Epidermal melanocyte (primary cell): Measurements from ENCODE around the gene RAD9B.
"Not testable (repeated sequence)": the region's sequence is repeated elsewhere in the genome, so short reads cannot be mapped to it uniquely, and the experiment has no call there.

Experiments
- DNase-seq: peaks from one replicate; pipeline ENCODE4 v3.0.0; 2011; ENCODE audit warnings: low spot score; ENCODE audit not compliant: insufficient read length

Gene RAD9B

DNA sequence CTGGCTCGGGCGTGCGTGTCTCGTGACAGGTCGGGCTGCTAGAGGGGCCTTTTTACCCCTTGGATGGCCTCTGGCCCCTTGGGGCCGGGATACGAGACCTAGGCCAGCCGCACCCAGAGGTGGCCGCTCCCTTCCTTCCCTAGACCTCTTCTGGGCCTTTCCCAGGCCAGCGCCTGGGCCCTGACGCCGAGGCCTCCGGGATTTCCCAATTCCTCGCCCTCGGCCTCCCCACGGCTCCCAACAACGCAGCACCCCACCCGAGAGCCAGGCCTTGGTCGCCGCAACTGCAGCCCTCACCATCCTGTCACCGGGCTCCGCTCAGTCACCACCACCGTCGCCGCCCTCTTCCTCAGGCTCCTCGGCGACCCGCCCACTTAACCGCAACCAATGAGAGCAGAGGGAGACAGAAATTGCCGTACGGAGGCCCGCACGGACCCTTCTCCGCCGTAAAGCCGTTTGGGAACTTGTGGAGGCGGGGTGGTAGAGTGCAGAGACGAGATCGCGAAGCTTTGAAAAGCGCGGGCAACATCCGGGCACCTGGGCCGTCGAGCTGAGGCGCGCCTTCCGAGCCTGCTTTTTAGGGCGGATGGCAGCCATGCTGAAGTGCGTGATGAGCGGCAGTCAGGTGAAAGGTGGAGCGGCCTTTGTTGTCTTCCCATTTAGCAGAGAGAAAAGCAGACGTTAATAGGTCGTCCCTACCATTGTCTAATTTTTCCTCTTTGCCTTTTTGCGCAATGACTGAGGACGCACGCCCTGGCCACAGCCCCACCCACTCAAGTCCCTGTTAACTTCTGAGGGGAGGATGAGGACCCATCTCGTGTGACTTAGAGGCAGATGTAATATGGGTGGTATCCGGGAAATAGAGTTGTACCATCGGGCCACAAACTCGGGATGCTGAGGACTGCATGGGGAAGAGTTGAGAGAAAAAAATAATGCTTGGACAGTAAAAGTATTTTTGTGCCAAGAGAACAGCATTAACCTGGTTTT, at the start of gene RAD9B, which contains the start of gene VPS29:
TSS of gene RAD9B (plus strand) at position 580 of the 987 bp plus-strand sequence. CDS start at position 587, 7 bp downstream.
TSS of gene VPS29 (minus strand) at position 360 of the 987 bp plus-strand sequence. CDS start at position 300, 60 bp downstream.
- DNase-seq = peak; percentile 94

DNA sequence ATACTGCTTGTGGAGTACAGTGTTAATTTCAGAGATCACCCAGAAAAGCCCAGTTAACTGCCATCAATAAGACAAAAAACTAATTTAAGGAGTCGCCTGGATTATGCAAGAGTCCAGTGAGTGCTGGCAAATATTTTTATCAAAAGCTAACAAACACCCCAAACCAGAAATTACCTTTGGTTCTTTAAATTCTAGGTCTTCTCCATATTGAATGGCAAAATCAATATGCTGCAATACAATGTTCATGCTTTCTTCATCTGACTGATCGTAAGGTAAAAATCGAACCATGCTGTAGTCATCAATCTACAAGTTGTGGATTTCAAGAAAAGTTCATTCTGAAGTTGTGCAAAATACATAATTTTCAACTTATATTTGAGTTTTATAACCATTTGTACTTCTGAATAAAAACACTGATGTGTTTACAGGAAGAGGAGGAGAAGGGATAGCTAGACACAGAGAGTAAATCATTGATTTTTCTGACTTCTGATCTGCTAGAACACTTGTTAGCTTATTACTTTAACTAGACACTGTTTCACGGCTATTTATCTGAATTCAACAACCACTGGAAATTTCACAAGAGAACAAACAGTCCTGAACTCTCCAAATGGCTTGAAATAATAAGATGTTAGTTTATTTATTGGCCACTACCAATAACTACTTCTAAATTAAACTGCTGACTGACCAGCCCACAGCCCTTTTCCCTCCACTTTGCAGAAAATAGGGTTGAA, 48.4 kb upstream of the RAD9B start:
- DNase-seq = no peak

DNA sequence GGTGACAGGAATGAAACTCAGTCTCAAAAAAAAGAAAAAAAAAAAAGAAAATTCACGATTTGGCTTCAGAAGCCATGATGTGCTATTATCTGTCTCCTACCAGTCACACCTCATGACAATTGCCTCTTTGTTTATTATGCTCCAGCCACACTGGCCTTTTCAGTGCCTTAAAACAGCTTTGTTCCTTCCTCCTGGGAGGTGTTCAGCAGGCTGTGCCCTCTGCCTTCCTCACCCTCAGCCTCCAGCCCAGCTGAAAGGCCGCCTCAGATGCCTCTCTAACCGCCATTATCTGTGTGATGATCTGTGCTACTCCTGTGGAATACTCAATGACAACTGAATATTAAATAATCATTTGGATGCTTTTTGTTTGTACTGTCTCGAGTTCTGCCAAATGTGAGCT, 43.4 kb upstream of the RAD9B start:
- no peak for DNase-seq

DNA sequence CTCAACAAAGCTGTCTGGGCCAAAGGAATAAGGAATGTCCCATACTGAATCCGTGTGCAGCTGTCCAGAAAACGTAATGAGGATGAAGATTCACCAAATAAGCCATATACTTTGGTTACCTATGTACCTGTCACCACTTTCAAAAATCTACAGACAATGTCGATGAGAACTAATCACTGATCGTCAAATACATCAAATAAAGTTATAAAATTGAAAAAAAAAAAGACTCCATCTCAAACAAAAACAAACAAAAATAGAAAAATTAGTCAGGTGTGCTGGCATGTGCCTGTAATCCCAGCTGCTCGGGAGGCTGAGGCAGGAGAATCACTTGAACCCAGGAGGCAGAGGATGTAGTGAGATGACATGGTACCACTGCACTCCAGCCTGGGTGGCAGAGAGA, 40.9 kb upstream of the RAD9B start:
- not testable (repeated sequence) for DNase-seq

DNA sequence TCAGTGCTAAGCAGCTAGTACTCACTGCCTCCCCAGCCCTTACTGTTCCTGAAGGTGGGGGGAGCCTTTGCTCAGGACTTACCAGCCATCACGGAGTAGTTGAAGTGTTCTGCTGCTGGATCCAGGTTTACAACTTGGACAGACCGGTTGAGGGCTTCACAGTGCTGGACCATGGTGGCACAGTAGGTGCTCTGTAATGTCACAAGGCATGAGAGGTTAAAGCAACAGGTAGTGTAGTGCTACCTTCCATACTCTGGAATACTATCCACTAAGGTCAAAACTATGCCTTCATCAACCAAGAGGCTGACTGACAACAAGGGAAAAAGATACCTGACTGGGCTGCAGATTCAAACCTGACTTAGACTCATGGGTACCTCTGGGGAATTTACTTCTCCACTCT, 37.1 kb upstream of the RAD9B start:
- DNase-seq = no peak

DNA sequence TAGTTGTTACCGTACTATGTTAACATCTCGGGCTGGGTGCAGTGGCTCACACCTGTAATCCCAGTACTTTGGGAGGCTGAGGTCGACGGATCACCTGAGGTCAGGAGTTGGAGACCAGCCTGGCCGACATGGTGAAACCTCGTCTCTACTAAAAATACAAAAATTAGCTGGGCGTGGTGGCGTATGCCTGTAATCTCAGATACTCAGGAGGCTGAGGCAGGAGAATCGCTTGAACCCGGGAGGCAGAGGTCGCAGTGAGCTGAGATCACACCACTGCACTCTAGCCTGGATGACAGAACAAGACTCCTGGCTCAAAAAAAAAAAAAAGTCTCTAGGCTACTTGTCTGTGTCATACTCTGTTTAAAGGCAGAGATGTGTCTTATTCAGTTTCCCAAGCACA, 36.4 kb upstream of the RAD9B start:
- DNase-seq = not testable (repeated sequence)

DNA sequence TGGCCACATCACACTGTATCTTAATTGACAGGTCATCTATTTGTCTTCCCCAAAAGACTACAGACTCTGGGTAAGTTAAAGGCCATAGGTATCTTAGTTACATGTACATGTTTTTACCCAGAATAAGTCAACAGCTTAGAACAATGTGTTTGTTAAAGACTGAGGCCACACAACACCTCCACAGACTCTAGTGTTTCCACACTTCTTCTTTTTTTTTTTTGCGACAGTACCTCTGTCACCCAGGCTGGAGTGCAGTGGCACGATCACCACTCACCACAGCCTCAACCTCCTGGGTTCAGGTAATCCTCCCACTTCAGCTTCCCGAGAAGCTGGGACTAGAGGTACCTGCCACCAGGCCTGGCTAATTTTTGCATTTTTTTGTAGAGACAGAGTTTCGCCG, 35.3 kb upstream of the RAD9B start:
- DNase-seq = no peak

DNA sequence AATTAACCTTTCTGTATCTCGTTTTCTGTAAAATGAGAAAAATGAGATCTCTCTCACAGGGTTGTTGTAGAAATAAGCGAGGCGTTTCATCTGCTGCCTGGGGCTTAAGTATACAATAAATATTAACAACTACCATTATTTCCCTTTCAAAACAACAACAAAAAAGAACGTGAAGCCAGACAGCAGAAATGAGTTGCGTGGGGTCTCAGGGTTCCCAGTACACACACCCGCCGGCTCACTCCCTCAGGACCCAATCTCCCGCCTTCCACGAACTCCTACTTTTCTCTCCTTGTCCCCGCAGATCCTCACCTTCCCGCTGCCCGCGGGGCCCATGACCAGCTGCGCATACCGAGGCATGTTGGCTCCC, 34.3 kb upstream of the RAD9B start:
- no peak for DNase-seq

DNA sequence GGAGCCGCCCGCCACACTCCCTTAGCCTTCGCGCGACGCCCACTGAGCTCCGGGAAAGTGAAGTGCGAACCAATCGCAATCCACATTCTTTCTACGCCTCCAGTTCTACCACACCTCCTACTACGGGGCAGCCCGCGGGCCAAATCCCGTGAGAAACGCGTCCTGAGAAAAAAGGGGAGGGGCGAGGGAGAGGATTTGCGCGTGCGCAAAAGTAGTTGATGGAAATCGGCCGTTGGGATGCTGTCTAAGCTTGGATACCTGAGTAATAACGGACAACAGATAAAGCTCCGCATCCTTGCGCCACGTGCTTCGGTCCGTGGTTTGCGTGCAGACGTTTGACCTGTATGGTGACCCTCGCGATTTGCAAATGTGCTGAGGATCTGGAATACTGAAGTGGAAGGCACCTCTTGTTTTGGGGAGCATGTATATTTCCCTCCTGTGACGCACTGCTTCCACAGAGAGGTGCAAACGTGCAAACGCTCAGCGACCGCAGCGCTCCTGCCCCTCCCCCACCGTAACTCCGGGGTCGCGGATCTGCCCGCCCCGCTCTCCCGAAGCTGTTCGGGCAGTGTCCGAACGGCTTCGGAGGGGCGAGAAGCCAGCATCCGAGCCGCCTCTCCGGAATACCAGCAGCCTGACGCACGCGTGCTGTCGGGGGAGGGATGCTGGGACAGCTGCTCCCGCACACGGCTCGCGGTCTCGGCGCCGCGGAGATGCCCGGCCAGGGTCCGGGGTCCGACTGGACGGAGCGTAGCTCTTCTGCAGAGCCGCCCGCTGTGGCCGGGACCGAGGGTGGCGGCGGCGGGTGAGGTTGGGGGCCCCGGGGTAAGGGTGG, 33.7 kb upstream of the RAD9B start, which contains the start of the genes FAM216A and GPN3:
TSS of gene FAM216A (plus strand) at position 632 of the 835 bp plus-strand sequence. CDS start at position 663, 31 bp downstream.
TSS of gene GPN3 (minus strand) at position 44 of the 835 bp plus-strand sequence. CDS start 54 bp downstream, outside the sequence.
- peak; percentile 92 for DNase-seq

DNA sequence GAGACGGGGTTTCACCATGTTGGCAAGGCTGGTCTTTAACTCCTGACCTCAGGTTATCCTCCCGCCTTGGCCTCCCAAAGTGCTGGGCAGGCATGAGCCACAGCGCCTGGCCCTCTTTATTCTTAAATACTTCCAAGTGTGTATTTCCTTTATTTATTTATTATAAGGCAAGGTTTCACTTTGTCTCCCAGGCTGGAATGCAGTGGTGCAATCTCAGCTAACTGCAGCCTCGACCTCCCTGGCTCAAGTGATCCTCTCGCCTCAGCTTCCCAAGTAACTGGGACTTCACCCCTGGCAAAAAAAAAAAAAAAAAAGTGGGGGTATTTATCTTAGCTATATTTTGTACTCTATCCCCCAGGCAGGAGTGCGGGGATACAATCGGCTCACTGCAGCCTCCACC, 26.7 kb upstream of the RAD9B start:
- DNase-seq = no peak

DNA sequence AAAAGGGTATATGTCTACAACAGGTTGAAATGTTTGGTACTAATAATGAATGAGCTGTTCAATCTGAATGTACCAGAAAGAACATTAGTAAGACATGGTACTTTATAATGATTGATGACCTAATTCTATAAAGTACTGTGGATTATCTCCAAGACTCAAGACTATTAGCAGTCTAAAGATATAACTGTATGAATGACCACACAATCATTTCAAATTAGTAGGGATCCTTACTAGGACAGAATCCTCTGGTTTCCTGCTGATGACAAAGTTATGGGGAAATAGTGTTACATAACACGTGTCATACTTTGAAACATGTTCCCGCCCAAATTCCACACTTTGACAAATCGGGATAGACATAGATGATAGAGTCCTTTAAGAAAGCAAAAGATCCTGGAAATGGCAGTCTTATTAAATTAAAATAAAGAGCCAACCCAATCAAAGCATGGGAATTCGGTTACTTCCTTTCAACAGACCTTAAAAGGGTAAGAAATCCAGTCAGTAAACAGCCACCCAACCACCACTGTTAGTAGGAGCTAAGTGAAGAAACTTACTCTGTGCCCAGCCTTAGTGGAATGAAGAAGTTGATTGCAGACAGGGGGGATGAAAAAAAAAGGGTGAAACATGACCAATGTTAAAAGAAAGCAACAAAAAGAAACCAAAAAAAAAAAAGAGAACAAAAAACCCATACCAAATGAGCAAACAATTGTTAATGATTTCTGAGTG, 3.0 kb upstream of the RAD9B start:
- no peak for DNase-seq

DNA sequence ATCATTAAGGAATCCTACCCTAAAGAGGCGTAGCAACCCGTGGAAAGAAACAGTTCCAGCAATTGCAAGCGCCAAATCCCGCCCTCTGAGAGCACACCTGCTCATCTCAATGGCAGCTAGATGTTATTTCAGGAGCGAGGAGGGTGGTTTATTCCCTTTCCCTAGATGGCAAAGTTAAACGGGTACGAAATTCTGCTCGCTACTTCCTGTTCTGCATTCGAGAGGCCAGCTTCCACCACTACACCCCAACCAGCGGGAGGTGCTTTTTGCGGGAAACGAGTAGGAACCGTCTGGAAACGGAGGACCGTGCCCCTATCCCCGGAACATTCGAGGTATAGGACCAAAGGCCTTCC, 756 bp upstream of the RAD9B start:
- DNase-seq = no peak

DNA sequence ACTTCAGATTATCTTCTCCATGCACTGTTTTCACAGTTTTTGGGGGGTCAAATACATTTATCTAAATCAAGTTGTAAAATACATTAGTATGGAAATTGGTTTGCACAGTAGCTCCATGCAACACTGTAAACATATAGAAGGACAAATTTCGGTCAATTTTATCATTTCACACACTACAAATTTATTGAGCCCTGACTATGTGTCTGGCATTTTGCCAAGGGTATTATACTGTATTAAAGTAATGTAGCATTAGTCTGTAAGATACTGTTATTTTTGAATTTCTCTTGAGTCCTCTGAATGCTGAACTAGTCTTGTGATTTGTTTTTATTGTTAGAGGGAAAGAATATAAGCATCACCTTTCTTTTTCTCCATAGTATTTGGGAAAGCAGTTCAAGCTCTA, 1.3 kb downstream of the RAD9B start:
- DNase-seq = no peak

DNA sequence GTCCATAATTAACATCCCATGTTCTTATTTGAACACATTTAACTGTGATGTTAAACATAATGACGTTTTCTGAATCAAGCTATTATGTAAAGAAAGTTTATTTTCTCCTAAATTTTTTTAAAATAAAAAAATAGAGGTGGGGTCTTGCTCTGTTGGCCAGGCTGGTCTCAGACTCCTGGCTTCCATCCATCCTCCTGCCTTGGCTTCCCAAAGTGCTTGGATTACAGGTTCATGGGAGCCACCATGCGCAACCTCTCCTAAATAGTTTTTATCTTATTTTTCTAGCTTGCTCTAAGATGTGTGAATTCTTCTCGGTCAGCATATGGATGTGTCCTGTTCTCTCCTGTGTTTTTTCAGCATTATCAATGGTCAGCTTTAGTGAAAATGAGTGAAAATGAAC, 3.2 kb downstream of the RAD9B start:
- no peak for DNase-seq

DNA sequence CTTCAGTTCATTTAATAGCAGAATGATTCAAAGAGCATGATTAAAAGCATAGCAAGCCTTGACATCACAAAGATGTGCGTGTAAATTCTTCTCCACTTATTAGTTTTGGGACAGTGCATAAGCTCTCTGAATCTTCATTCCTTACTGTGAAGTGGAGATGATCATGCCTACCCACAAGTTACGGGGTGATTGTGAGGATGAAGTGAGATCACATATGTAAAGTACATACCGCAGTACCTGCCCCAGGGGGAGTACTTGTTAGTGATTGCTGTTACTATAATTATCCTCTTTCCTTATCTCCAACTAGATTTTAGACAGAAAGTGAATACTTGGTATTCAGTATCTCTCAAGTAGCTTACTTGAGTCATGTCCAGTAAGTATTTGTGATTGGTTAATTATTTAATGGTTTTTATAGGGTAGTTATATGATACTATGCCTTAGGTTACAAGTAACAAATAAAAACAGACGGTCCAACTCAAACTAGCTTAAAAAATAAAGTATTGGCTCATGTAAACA, 6.0 kb downstream of the RAD9B start:
- DNase-seq = no peak

DNA sequence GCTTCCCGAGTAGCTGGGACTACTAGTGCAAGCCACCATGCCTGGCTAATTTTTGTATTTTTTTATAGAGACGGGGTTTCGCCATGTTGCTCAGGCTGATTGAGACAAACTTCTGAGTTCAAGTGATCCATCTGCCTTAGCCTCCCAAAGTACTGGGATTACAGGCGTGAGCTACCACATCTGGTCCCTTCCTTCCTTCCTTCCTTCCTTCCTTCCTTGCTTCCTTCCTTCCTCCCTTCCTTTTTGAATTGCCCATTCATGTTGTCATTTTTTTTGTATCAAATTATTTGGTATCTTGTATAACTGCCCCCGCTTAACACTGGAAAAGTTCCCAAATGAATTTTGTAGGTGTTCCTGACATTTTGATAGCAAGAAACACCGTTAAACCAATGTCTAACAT, 11.7 kb downstream of the RAD9B start:
- no peak for DNase-seq

DNA sequence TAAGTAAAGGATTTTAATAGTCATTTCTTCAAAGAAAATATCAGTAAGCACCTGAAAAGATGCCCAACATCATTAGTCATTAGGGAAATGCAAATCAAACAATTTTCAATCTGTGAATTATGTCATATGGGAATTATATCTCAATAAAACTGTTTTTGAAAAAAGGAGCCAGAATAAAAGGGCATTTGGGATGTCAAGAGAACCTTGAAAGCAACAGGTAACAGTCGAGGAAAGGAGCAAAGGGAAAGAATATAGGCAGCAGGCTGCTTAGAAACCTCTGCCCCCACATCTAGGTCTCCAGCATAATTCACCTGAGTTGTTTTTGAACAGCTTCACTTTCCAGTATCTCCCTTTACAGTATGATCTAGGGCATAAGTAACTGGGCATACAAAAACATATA, 12.2 kb downstream of the RAD9B start:
- DNase-seq = no peak

DNA sequence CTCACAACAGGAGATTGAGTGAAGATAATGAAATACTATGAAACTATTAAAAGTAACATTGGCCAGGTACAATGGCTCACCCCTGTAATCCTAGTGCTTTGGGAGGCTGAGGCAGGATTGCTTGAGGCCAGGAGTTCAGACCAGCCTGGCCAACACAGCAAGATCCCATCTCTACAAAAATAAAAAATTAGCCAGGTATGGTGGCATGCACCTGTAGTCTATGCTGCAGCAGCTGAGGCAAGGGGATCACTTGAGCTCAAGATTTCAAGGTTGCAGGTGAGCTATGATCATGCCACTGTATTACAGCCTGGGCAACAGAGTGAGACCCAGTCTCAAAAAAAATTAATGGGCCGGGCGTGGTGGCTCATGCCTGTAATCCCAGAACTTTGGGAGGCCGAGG, 14.9 kb downstream of the RAD9B start:
- no peak for DNase-seq

DNA sequence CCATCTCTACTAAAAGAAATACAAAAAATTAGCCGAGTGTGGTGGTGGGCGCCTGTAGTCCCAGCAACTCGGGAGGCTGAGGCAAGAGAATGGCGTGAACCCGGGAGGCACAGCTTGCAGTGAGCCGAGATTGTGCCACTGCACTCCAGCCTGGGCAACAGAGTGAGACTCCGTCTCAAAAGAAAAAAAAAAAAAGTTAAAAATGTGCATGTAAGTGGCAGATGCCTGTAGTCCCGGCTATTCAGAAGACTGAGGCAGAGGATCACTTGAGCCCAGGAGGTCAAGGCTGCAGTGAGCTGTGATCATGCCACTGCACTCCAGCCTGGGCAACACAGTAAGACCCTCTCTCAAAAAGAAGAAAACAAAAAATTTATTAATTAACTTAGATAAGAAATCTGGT, 15.9 kb downstream of the RAD9B start:
- DNase-seq = not testable (repeated sequence)
